Liver (tissue), 9 donors: Measurements from ENCODE around the gene INSR. TPM values are rescaled to one million over a fixed set of nuclear protein-coding genes. Genes with fewer than 3 reads are reported as not detected.

Experiments
- DNase-seq: peaks from one replicate; pipeline ENCODE4 v3.0.0-alpha.2; 2017; ENCODE audit warnings: low spot score
- H3K27ac ChIP-seq, 2 donors: one replicate each; pipeline ENCODE4 v1.7.0; 2013; ENCODE audit warnings: inconsistent platforms in 2 of 2, low read length in 2 of 2, control low read depth in 1 of 2, low read depth in 1 of 2, mild to moderate bottlenecking in 1 of 2
- H3K27me3 ChIP-seq, 4 donors: one replicate each; pipeline versions ENCODE4 v1.6.1 to v1.7.0; 2013; ENCODE audit warnings: low read length in 3 of 4, inconsistent platforms in 1 of 4, mild to moderate bottlenecking in 1 of 4, moderate library complexity in 1 of 4; ENCODE audit not compliant: control insufficient read depth in 4 of 4, insufficient read depth in 4 of 4
- H3K36me3 ChIP-seq, 4 donors: one replicate each; pipeline versions ENCODE4 v1.6.1 to v1.7.0; 2013; ENCODE audit warnings: low read length in 3 of 4, mild to moderate bottlenecking in 3 of 4, low read depth in 1 of 4, moderate library complexity in 1 of 4; ENCODE audit not compliant: control insufficient read depth in 4 of 4, insufficient read depth in 3 of 4
- H3K4me1 ChIP-seq, 4 donors: one replicate each; pipeline versions ENCODE4 v1.6.1 to v1.7.0; 2013; ENCODE audit warnings: low read length in 3 of 4, mild to moderate bottlenecking in 3 of 4, moderate library complexity in 1 of 4; ENCODE audit not compliant: control insufficient read depth in 4 of 4, insufficient read depth in 4 of 4
- H3K4me3 ChIP-seq, 3 donors: one replicate each; pipeline versions ENCODE4 v1.6.1 to v1.7.0; 2013; ENCODE audit warnings: low read length in 3 of 3, control low read depth in 1 of 3, low read depth in 1 of 3, mild to moderate bottlenecking in 1 of 3
- H3K9ac ChIP-seq, 2 donors: one replicate each; pipeline ENCODE4 v1.7.0; 2013; ENCODE audit warnings: low read length in 2 of 2, mild to moderate bottlenecking in 2 of 2, moderate library complexity in 2 of 2, control low read depth in 1 of 2, low read depth in 1 of 2
- H3K9me3 ChIP-seq, 4 donors: one replicate each; pipeline versions ENCODE4 v1.6.1 to v1.7.0; 2013; ENCODE audit warnings: low read length in 3 of 4; ENCODE audit not compliant: control insufficient read depth in 4 of 4
- ATF3 ChIP-seq: IDR thresholded peaks from 2 replicates; pipeline ENCODE4 v1.6.1; 2016; ENCODE audit warnings: antibody characterized with exemption
- CTCF ChIP-seq: fragments of 150-350 bp; IDR thresholded peaks from 2 replicates; pipeline ENCODE4 v1.5.1; 2017; ENCODE audit warnings: improper control_type of control experiment, low read depth, low read length; ENCODE audit not compliant: missing input control
- EGR1 ChIP-seq, 2 donors: IDR thresholded peaks; 2 replicates each; pipeline ENCODE4 v1.6.1; 2016 to 2018; ENCODE audit warnings: antibody characterized with exemption in 2 of 2, low read depth in 2 of 2
- FOXA1 ChIP-seq: IDR thresholded peaks from 2 replicates; pipeline ENCODE4 v1.6.1; 2016; ENCODE audit warnings: antibody characterized with exemption
- FOXA2 ChIP-seq: IDR thresholded peaks from 2 replicates; pipeline ENCODE4 v1.6.1; 2016; ENCODE audit warnings: antibody characterized with exemption
- GABPA ChIP-seq, 2 donors: IDR thresholded peaks in 1 of 2; conservative IDR thresholded peaks in 1 of 2; 2 replicates each; pipeline ENCODE4 v1.6.1; 2016; ENCODE audit warnings: antibody characterized with exemption in 2 of 2, mild to moderate bottlenecking in 1 of 2, moderate library complexity in 1 of 2
- HNF4A ChIP-seq, 2 donors: conservative IDR thresholded peaks; 2 replicates each; pipeline ENCODE4 v1.6.1; 2016; ENCODE audit warnings: antibody characterized with exemption in 2 of 2, mild to moderate bottlenecking in 2 of 2
- HNF4G ChIP-seq: IDR thresholded peaks from 2 replicates; pipeline ENCODE4 v1.6.1; 2016; ENCODE audit warnings: antibody characterized with exemption
- JUND ChIP-seq, 2 donors: IDR thresholded peaks; 2 replicates each; pipeline ENCODE4 v1.6.1; 2016; ENCODE audit warnings: antibody characterized with exemption in 2 of 2
- MAX ChIP-seq: IDR thresholded peaks from 2 replicates; pipeline ENCODE4 v1.6.1; 2016; ENCODE audit warnings: antibody characterized with exemption
- NR2F2 ChIP-seq: IDR thresholded peaks from 2 replicates; pipeline ENCODE4 v1.6.1; 2016; ENCODE audit warnings: antibody characterized with exemption
- RAD21 ChIP-seq, 2 donors: IDR thresholded peaks; 2 replicates each; pipeline ENCODE4 v1.6.1; 2016; ENCODE audit warnings: antibody characterized with exemption in 2 of 2, mild to moderate bottlenecking in 2 of 2
- REST ChIP-seq: IDR thresholded peaks from 2 replicates; pipeline ENCODE4 v1.6.1; 2016; ENCODE audit warnings: antibody characterized with exemption, mild to moderate bottlenecking
- RXRA ChIP-seq, 2 donors: IDR thresholded peaks; 2 replicates each; pipeline ENCODE4 v1.6.1; 2017 to 2018; ENCODE audit warnings: antibody characterized with exemption in 2 of 2, mild to moderate bottlenecking in 1 of 2
- SP1 ChIP-seq: IDR thresholded peaks from 2 replicates; pipeline ENCODE4 v1.6.1; 2018; ENCODE audit warnings: antibody characterized with exemption, mild to moderate bottlenecking
- TAF1 ChIP-seq: conservative IDR thresholded peaks from 2 replicates; pipeline ENCODE4 v1.6.1; 2016; ENCODE audit warnings: antibody characterized with exemption, mild to moderate bottlenecking
- YY1 ChIP-seq: IDR thresholded peaks from 2 replicates; pipeline ENCODE4 v1.6.1; 2016; ENCODE audit warnings: antibody characterized with exemption, mild to moderate bottlenecking
- ZBTB33 ChIP-seq: IDR thresholded peaks from 2 replicates; pipeline ENCODE4 v1.6.1; 2016; ENCODE audit warnings: antibody characterized with exemption
- WGBS: extraction: QIAGEN DNeasy Blood & Tissue Kit; methylation state at CpG from one replicate; pipeline ENCODE4 v1.1.7; 2013; 5-methylcytosine and 5-hydroxymethylcytosine counted together
- polyA plus RNA-seq, 2 donors: library from polyadenylated mRNA; stranded (reverse) in 1 of 2; unstranded in 1 of 2; fragments of 200-250 nt in 1 of 2; fragments of >200 nt in 1 of 2; fragmentation: Nextera tagmentation in 1 of 2; extraction: Ambion mirVana in 1 of 2; gene quantifications; one replicate each; pipeline versions ENCODE4 v1.2.1 to v1.2.3, GENCODE V29; 2013 to 2015
- total RNA-seq, 2 donors: library from RNA; depleted of rRNA; stranded (reverse); fragments of >200 nt; gene quantifications; one replicate each; pipeline ENCODE4 v1.2.3, GENCODE V29; 2014
- donor health status: healthy.
- donor health status: healthy.
- donor health status: healthy.
- donor health status: healthy.
- donor health status: healthy.

Gene INSR
- total and polyA plus RNA-seq, 4 donors: 16.5 to 97.5 (median 50.8) TPM

- no peak overlapping the region for H3K4me3 ChIP-seq
These were observed 70.0 kb downstream of the INSR start for GRCh38 chr19:7224209-7224686.

More at GRCh38 chr19:7224209-7224686, 70.0 kb downstream of the INSR start:
- no peaks in the 10 kb centered on the region for H3K36me3 ChIP-seq
- TF ChIP-seq FOXA2: peak; percentile 90
- no peak for TF ChIP-seq EGR1 (IDR thresholded peaks at IDR 0.05; ENCODE audit: low read depth in 2 of 2)
- TF ChIP-seq JUND (IDR thresholded peaks at IDR 0.05): peak in 1 of 2 donors; percentile 15
- peak; percentile 23 to 57 for TF ChIP-seq HNF4A (conservative IDR thresholded peaks at IDR 0.05)
- TF ChIP-seq ATF3: no peak
- TF ChIP-seq REST: peak; percentile 41
- TF ChIP-seq NR2F2: no peak
- no peak for TF ChIP-seq GABPA (IDR thresholded peaks at IDR 0.05 in 1 of 2, conservative IDR thresholded peaks at IDR 0.05 in 1 of 2)
- peak; percentile 67 for TF ChIP-seq YY1
- TF ChIP-seq CTCF: no peak
- no peak for TF ChIP-seq TAF1
- TF ChIP-seq HNF4G: no peak
- peak; percentile 22 for TF ChIP-seq SP1
- TF ChIP-seq RAD21 (IDR thresholded peaks at IDR 0.05): peak in 1 of 2 donors; percentile 46
- TF ChIP-seq MAX: peak; percentile 86
- TF ChIP-seq ZBTB33: peak; percentile 43
- peak; percentile 93 for TF ChIP-seq FOXA1
- TF ChIP-seq RXRA (IDR thresholded peaks at IDR 0.05): peak; percentile 19 to 59
- H3K4me1 ChIP-seq: peaks cover 3 to 23% (median 16%) of the 10 kb centered on the region in 4 donors
- H3K27me3 ChIP-seq: no peaks in the 10 kb centered on the region
- 32% methylated on average over 18 of the region's 18 CpGs for WGBS
- DNase-seq: no peak
- H3K9me3 ChIP-seq: no peaks in the 10 kb centered on the region
- peak overlapping the region; percentile 39 to 63 for H3K27ac ChIP-seq
- no peak overlapping the region for H3K9ac ChIP-seq
